ENCODE results near the gene AUTS2. TPM values are rescaled to one million over a fixed set of nuclear protein-coding genes. Genes with fewer than 3 reads are reported as not detected.

Gene AUTS2
- total and polyA plus RNA-seq, 2 of the 8 experiments (the other 6 are each of a cell fraction or from before 2014, with no cell fraction given): 25.9 to 101 TPM

DNA sequence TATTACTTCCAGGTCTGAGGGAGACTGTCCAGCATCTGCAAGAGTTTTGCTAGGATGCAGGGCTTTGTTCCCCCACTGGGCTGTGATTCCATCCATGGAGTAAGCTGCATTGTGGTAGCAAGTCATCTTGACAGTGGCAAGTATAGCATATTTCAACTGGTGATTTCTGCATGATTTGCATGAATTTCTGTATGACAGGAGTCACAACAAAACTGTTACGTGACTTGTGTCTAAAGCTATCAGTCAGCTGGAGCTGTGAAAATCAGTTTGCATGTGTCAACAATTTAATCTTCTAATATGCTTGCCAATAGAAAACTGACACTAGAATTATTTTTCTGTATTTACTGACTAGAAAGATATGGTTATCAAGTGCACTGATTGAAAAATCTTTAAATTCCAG is 344.3 kb downstream of the AUTS2 start:
- Histone ChIP-seq H3K4me3 (ENCODE audit: extremely low read depth in 1 of 4, insufficient read depth in 2 of 4, low read depth in 3 of 4, low read length in 4 of 4) (no peak overlapping the region), H3K27ac (ENCODE audit: low read depth, low read length) (no peak overlapping the region), H4K91ac (replicated peaks; ENCODE audit: insufficient read length, low read length) (no peak overlapping the region), H3K4me1 (replicated peaks in 1 of 4; ENCODE audit: control insufficient read depth in 3 of 4, insufficient read depth in 4 of 4, low read length in 3 of 4) (0 out of 7 replicates have a peak, but pooled peaks cover 0 to 2% (median 0%) of the 10 kb centered on the region in 4 experiments), H3K79me1 (ENCODE audit: low read depth, low read length) (no peaks in the 10 kb centered on the region), H3K4me2 (ENCODE audit: insufficient read depth in 1 of 2, low read depth in 2 of 2, low read length in 2 of 2) (no peak overlapping the region), H2BK20ac (ENCODE audit: low read length) (no peak overlapping the region), H2BK120ac (replicated peaks; ENCODE audit: low read depth, low read length) (no peak overlapping the region), H3K14ac (ENCODE audit: insufficient read length) (no peak overlapping the region), H3K9me3 (ENCODE audit: insufficient read depth in 2 of 2, low read depth in 1 of 2, low read length in 1 of 2) (no peaks in the 10 kb centered on the region), H4K5ac (ENCODE audit: insufficient read length, low read depth, low read length) (no peak overlapping the region), H3K9ac (replicated peaks in 1 of 4; ENCODE audit: extremely low read depth in 1 of 4, low read depth in 3 of 4, low read length in 3 of 4) (no peak overlapping the region), H2AFZ (ENCODE audit: low read length) (no peak overlapping the region), H2BK15ac (ENCODE audit: low read length) (no peak overlapping the region), H4K20me1 (replicated peaks in 1 of 2; ENCODE audit: control insufficient read depth in 1 of 2, insufficient read depth in 2 of 2, low read length in 2 of 2) (no peaks in the 10 kb centered on the region), H3K18ac (ENCODE audit: extremely low read depth, low read length) (no peak overlapping the region), H3K4ac (replicated peaks; ENCODE audit: insufficient read length, low read depth, low read length) (no peak overlapping the region), H3K36me3 (ENCODE audit: control insufficient read depth in 2 of 4, insufficient read depth in 4 of 4, low read length in 3 of 4) (no peaks in the 10 kb centered on the region), H4K8ac (ENCODE audit: extremely low read depth, insufficient read depth, low read length) (no peak overlapping the region), H3K27me3 (replicated peaks in 1 of 4; ENCODE audit: control insufficient read depth in 3 of 4, extremely low read depth in 1 of 4, insufficient read depth in 3 of 4, low read length in 3 of 4) (no peaks in the 10 kb centered on the region), H3K23ac (ENCODE audit: insufficient read length) (no peak overlapping the region), H2BK5ac (ENCODE audit: low read depth, low read length) (no peak overlapping the region), H3K79me2 (ENCODE audit: control insufficient read depth in 1 of 2, insufficient read depth in 2 of 2, low read length in 2 of 2) (no peaks in the 10 kb centered on the region), H2BK12ac (ENCODE audit: low read depth, low read length) (no peak overlapping the region), H3K56ac (replicated peaks; ENCODE audit: insufficient read length, low read depth, low read length) (no peak overlapping the region), H2AK5ac (ENCODE audit: low read depth, low read length) (no peak overlapping the region), H3K23me2 (ENCODE audit: low read depth, low read length) (peaks cover 2% of the 10 kb centered on the region; the same call in 1 of the 2 replicates)
- no peak for DNase-seq (ENCODE audit: low read depth in 1 of 2, low spot score in 2 of 2)
- ChIA-PET POLR2A (ENCODE audit: partially characterized antibody) (no interaction called here), CTCF (ENCODE audit: partially characterized antibody) (interaction anchor here (2.4 kb wide), 1 partner anchor 11 kb away, joined by 11 read pairs; no protein-coding TSS in a partner anchor)
- FAIRE-seq: no peak
- 100% methylated on average over 1 of the region's 1 CpG; no CpG with 5 or more reads in 1 of the 2 experiments for WGBS, 2 experiments (ENCODE audit: extremely low coverage in 1 of 2, insufficient coverage in 1 of 2, insufficient read length in 1 of 2, insufficient replicate concordance in 2 of 2, low coverage in 1 of 2, low lambda C conversion rate in 2 of 2, missing lambda C conversion rate in 1 of 2)
- TF ChIP-seq TAF1 (IDR thresholded peaks at IDR 0.05; ENCODE audit: low read depth, low read length): no peak
- TF ChIP-seq, protein P1, sequence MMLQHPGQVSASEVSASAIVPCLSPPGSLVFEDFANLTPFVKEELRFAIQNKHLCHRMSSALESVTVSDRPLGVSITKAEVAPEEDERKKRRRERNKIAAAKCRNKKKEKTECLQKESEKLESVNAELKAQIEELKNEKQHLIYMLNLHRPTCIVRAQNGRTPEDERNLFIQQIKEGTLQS (IDR thresholded peaks at IDR 0.05; ENCODE audit: insufficient read depth, low read depth, low read length): no peak
- TF ChIP-seq SIX5 (IDR thresholded peaks at IDR 0.05; ENCODE audit: low read depth, low read length): no peak
- TF ChIP-seq BRCA1 (IDR thresholded peaks at IDR 0.05; ENCODE audit: low read depth, low read length): no peak
- TF ChIP-seq CREB1 (IDR thresholded peaks at IDR 0.05): no peak
- no peak for TF ChIP-seq SP4 (IDR thresholded peaks at IDR 0.05; ENCODE audit: low read length)
- TF ChIP-seq PHF8 (conservative IDR thresholded peaks at IDR 0.05; ENCODE audit: low read depth, low read length): no peak
- no peak for TF ChIP-seq RXRA (IDR thresholded peaks at IDR 0.05; ENCODE audit: insufficient read depth, low read depth, low read length)
- TF ChIP-seq TAF7 (optimal IDR thresholded peaks at IDR 0.05; ENCODE audit: borderline replicate concordance, low read depth, low read length): no peak
- TF ChIP-seq EGR1 (IDR thresholded peaks at IDR 0.05; ENCODE audit: borderline replicate concordance, low read depth, low read length): no peak
- TF ChIP-seq SP1 (IDR thresholded peaks at IDR 0.05; ENCODE audit: low read depth, low read length): no peak
- TF ChIP-seq CHD2 (IDR thresholded peaks at IDR 0.05; ENCODE audit: low read length): no peak
- no peak for TF ChIP-seq SAP30 (IDR thresholded peaks at IDR 0.05; ENCODE audit: insufficient read depth, insufficient replicate concordance, low read length)
- no peak for TF ChIP-seq POLR2AphosphoS5 (IDR thresholded peaks at IDR 0.05; ENCODE audit: low read depth, low read length)
- TF ChIP-seq BCL11A (IDR thresholded peaks at IDR 0.05; ENCODE audit: low read depth in 2 of 2, low read length in 2 of 2): no peak
- TF ChIP-seq MAFK (IDR thresholded peaks at IDR 0.05; ENCODE audit: low read depth, low read length): no peak
